Activated CD4-positive, alpha-beta T cell treated with anti-CD3 and anti-CD28 coated beads, Interleukin-2, amount 10 ng/mL, durations not matched to agents 7 days and 5 days (primary cell): ENCODE measurements around the gene KLHDC4. TPM values are rescaled to one million over a fixed set of nuclear protein-coding genes. Genes with fewer than 3 reads are reported as not detected.

Experiments
- CTCF ChIA-PET: fragments of 350-600 bp; sonication (Branson Sonifier 250); formaldehyde crosslinking; loops from one replicate; lab custom pipeline; 2021; ENCODE audit warnings: antibody characterized with exemption; lab: Charles Lee
- POLR2A ChIA-PET: fragments of 350-600 bp; sonication (Branson Sonifier 250); formaldehyde crosslinking; loops from one replicate; lab custom pipeline; 2021; ENCODE audit warnings: antibody characterized with exemption; lab: Charles Lee
- DNase-seq: peaks from one replicate; pipeline ENCODE4 v3.0.0-alpha.2; 2020
- H3K27ac Mint-ChIP-seq: one replicate; pipeline ENCODE4 v1.8.0; 2021; ENCODE audit warnings: mild to moderate bottlenecking, moderate library complexity, mixed read lengths
- H3K27me3 Mint-ChIP-seq: one replicate; pipeline ENCODE4 v1.8.0; 2021; ENCODE audit warnings: mixed read lengths
- H3K36me3 Mint-ChIP-seq: one replicate; pipeline ENCODE4 v1.8.0; 2021; ENCODE audit warnings: low read depth, mixed read lengths
- H3K4me1 Mint-ChIP-seq: one replicate; pipeline ENCODE4 v1.8.0; 2021; ENCODE audit warnings: mixed read lengths
- H3K4me3 Mint-ChIP-seq: one replicate; pipeline ENCODE4 v1.8.0; 2021; ENCODE audit warnings: mild to moderate bottlenecking, moderate library complexity, mixed read lengths
- H3K9me3 Mint-ChIP-seq: one replicate; pipeline ENCODE4 v1.8.0; 2021; ENCODE audit warnings: mixed read lengths
- total RNA-seq, 2 experiments: library from RNA; stranded (reverse); gene quantifications; one replicate each; pipeline ENCODE4 v1.2.3, GENCODE V29; 2021

KLHDC4 gene
- total RNA-seq, 2 experiments from 2014 or later, result 83.2 to 102 TPM

DNA sequence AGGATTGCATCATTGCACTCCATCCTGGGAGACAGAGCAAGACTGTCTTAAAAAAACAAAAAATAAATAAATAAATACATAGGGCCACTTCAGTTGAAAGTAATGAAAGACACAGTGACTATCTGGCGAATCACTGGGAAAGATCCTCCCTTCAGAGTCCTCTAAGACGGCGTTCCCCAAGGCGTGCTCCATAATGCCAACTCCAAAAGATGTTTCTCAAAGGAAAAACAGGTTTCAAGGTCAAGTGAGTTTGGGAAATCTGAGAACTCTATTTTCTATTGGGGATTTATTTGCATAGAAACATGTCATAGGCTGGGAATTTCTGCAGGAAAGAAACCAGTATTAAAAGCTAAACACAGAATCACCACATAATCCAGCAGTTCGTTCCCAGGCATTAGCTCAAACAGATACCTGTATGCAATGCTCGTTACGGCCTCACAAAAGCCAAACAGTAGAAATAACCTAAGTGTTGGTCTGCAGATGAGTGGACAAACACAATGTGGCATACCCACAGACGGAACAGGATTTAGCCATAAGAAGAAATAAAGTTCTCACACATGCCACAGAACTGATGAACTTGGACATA, 7.9 kb downstream of the KLHDC4 start:
- H3K36me3 Mint-ChIP-seq, result peaks cover 55% of the 10 kb centered on the region
- H3K4me3 Mint-ChIP-seq, result no peak overlapping the region
- no peak overlapping the region for H3K27ac Mint-ChIP-seq
- H3K9me3 Mint-ChIP-seq, result no peaks in the 10 kb centered on the region
- CTCF ChIA-PET, result interaction anchor here (0.6 to 2.0 kb wide), 4 partner anchors 11 to 136 kb away, joined by 3 to 5 read pairs (median 4); no protein-coding TSS in a partner anchor
- POLR2A ChIA-PET, result no interaction called here
- DNase-seq, result no peak
- H3K4me1 Mint-ChIP-seq, result peaks cover 14% of the 10 kb centered on the region
- no peaks in the 10 kb centered on the region for H3K27me3 Mint-ChIP-seq

DNA sequence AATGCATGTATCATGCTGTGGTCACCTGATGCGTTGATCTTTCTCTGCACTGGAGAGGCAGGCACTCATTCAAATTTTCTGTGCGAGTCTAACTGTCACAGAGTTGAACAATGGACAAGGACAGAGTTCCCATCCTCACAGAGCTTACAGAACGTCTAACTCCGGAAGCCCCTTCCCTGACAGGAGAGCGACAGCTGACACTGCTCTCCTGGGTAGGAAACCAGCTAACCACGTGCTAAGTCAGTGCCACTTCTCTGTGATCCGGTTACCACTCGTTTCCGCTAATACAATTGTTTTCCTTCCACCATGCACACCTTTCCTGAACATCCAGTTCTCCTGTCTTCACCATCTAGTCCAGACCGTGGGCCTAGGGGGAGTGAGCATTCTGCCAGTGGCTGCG, 11.3 kb downstream of the KLHDC4 start:
- Mint-ChIP-seq H3K9me3 (no peaks in the 10 kb centered on the region), H3K27me3 (no peaks in the 10 kb centered on the region), H3K4me1 (no peaks in the 10 kb centered on the region), H3K27ac (no peak overlapping the region), H3K36me3 (peaks cover 56% of the 10 kb centered on the region), H3K4me3 (no peak overlapping the region)
- POLR2A ChIA-PET, result no interaction called here
- CTCF ChIA-PET, result interaction anchor here (1.6 kb wide), 1 partner anchor 10 kb away, joined by 4 read pairs; no protein-coding TSS in a partner anchor
- DNase-seq, result no peak

DNA sequence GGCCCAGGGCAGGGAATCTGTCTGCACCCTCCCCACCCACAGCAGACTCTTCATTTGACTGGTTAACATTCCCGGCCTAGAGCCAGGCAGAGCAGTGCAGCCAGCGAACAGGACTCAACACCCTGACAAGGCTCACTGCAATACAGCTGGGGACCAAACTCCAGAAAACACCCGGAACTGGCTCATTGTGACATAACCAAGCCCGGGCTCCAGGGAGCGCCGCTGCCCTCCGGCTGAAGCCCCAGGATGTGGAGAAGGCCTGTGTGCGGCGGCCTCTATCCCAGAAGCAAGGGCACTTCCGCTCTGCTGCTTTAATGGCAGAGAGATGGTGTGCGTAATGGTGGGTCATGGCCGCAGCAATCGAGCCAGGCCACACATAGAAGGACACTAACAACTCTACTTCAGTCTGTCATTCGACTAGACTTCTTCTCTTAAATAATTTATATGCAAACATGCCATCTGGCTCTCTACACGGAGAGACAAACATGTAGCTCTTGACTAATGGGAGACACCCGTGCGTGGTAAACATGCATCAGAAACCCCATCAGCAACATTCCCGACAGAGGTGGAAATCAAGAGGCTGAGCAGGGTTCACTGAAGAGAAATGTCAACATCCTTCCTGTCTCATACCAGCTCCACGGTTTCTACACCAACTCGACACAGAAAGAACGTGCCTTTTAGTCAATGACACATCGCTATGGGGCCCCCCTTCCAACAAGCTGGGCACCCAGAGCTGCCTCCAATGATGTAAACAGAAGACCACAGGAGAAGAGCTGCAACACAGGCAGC, 18.0 kb downstream of the KLHDC4 start:
- Mint-ChIP-seq H3K36me3 (peaks cover 52% of the 10 kb centered on the region), H3K4me3 (no peak overlapping the region), H3K4me1 (peaks cover 1% of the 10 kb centered on the region), H3K9me3 (no peaks in the 10 kb centered on the region), H3K27ac (no peak overlapping the region), H3K27me3 (no peaks in the 10 kb centered on the region)
- DNase-seq, result no peak
- POLR2A ChIA-PET, result no interaction called here
- CTCF ChIA-PET, result interaction anchor here (1.2 to 1.4 kb wide), 3 partner anchors 10 to 45 kb away, joined by 3 read pairs; no protein-coding TSS in a partner anchor

DNA sequence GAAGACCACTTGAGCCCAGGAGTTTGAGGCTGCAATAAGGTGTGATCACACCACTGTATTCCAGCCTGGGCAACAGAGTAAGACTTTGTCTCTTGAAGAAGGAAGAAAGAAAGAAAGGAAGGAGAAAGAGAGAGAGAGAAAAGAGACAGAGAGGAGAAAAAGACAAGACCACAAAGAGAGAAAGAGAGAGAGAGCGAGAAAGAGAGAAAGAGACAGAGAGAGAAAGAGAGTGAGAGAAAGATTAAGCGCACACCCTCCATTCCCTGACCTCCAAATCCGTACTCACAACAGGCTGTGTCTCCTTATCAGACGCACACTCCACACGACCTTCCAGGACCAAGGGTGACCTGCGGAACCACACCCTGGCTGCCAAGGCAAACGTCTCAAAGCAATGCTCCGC, 19.6 kb downstream of the KLHDC4 start:
- Mint-ChIP-seq H3K36me3 (peaks cover 51% of the 10 kb centered on the region), H3K4me1 (peaks cover 5% of the 10 kb centered on the region), H3K9me3 (no peaks in the 10 kb centered on the region), H3K4me3 (no peak overlapping the region), H3K27me3 (no peaks in the 10 kb centered on the region), H3K27ac (peak overlapping the region; percentile 42)
- ChIA-PET POLR2A (no interaction called here), CTCF (interaction anchor here (1.4 kb wide), 2 partner anchors 36 to 125 kb away, joined by 3 to 4 read pairs; no protein-coding TSS in a partner anchor)
- no peak for DNase-seq

DNA sequence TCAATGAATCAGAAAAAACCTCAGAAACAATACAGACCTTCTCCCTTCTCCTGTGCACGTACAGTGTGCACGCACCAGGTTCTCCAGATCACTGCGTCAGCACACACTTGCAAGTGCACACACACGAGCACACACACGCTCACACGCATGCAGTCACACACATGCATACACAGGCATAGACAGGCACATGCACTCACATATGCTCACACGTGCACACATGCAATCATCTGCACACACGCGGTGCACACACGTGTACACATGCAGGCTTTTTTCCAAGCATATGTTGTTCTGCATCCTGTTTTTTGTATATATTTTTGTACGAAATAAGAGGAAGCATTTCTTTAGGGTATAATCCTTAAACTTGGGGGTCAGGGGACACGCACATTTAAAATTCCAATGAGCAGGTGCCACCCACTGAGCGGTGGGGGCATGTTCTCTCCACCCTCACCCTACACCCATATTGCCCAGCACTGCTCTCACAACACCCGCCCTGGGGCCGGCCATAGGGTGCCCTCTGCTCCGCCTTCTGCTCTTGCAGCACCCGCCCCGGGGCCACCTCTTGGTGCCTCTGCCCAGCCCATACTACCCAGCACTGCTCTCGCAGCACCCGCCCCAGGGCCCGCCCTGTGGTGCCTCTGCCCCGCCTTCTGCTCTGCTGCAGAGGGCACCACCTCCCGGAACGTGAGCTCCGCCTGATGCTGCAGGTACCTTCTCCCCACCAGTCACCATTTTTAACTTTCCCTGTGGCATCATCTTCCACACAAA, 20.9 kb downstream of the KLHDC4 start:
- Mint-ChIP-seq H3K36me3 (peaks cover 48% of the 10 kb centered on the region), H3K9me3 (no peaks in the 10 kb centered on the region), H3K4me3 (no peak overlapping the region), H3K27me3 (no peaks in the 10 kb centered on the region), H3K27ac (no peak overlapping the region), H3K4me1 (peaks cover 8% of the 10 kb centered on the region)
- no peak for DNase-seq
- ChIA-PET POLR2A (no interaction called here), CTCF (interaction anchor here (0.6 to 1.4 kb wide), 5 partner anchors 8 to 381 kb away, joined by 3 to 5 read pairs (median 4); no protein-coding TSS in a partner anchor)

DNA sequence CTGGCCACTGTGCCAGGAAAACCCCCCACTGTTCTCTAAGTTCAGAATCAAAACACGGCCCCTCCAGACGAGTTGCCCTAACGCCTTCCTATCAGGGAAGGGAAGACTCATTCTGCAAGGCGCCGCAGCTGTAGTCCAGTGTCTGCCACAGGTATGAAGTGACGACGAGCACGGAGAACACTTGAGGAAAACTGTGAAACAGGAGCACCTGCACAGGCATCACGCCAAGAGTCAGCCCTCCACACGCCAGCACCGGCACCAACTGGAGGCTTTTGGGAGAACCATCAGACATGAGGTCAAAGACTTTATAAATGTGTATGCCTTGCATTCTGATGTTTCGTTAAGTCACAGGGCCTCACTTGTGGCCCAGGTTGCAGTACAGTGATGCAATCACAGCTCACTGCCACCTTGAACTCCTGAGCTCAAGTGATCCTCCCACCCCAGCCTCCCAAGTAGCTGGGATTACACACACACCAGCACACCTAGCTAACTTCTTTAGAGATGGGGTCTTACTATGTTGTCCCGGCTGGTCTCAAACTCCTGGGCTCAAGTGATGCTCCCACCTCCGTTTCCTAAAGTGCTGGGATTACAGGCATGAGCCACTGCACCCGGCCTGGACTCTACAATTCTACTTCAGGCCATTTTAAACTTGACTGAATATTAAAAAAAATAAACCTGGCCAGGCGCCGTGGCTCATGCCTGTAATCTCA, 22.9 kb downstream of the KLHDC4 start:
- peaks cover 8% of the 10 kb centered on the region for H3K4me1 Mint-ChIP-seq
- no peak overlapping the region for H3K4me3 Mint-ChIP-seq
- H3K27me3 Mint-ChIP-seq, result no peaks in the 10 kb centered on the region
- no peaks in the 10 kb centered on the region for H3K9me3 Mint-ChIP-seq
- H3K27ac Mint-ChIP-seq, result no peak overlapping the region
- H3K36me3 Mint-ChIP-seq, result peaks cover 34% of the 10 kb centered on the region
- DNase-seq, result no peak
- CTCF ChIA-PET, result no interaction called here
- POLR2A ChIA-PET, result no interaction called here

DNA sequence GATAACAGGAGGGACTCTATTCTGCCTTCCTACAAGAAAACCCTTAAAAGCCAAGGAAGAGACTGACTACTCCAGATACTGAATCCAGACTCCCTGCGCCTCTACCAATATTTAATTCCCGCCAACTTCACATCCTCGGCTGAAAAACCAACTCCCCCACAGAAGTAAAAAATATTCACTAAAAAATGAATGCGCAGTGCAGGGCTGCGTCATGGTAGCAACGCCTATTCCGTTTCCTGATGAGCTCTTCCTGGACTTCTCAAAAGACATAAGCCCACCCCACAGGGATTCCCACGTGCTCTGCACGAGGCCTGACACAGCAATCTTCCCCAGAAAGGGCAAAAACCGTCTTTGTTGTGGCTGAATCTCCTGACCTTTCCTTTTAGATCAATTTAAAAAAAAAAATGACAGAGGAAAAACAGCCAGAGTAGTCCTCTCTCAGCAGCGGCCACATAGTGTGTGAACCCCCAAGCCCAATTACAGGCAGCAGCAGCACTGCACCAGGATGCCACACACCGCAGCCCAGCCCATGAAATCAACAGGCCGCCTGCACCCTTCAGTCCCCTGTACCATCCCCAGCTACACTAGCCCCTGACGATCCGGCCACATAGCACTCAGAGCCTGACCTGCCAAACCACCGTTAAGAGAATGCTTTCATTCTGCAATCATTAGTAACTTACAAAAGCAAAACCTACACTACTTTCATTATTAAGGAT, 23.9 kb downstream of the KLHDC4 start:
- no peaks in the 10 kb centered on the region for H3K9me3 Mint-ChIP-seq
- no peaks in the 10 kb centered on the region for H3K27me3 Mint-ChIP-seq
- H3K4me3 Mint-ChIP-seq, result no peak overlapping the region
- DNase-seq, result no peak
- H3K27ac Mint-ChIP-seq, result no peak overlapping the region
- H3K4me1 Mint-ChIP-seq, result peaks cover 8% of the 10 kb centered on the region
- peaks cover 29% of the 10 kb centered on the region for H3K36me3 Mint-ChIP-seq
- ChIA-PET POLR2A (no interaction called here), CTCF (interaction anchor here (0.5 to 2.3 kb wide), 2 partner anchors 10 to 802 kb away, joined by 3 to 5 read pairs; no protein-coding TSS in a partner anchor)

DNA sequence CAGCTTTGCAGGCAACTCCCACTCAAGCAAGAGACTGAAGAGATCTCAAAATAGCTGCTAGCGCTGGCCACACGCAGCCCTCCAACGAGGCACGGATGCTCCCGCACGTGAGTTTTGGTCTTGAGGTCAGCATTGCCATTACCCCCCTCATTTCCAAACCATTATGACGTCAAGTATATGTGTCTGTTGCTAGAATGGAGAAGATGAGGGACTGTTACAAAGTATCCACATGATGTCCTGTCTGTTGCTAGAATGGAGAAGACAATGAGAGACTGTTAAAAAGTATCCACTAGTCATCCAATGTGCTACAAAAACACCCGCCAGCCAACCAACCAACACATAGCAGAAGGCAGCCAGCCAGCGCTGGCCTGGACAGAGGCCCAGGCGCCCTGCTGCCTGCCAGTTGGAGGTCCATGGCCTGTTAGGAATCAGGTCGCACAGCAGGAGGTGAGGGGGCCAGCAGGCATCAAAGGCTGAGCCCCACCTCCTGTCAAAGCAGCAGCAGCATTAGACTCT, 24.8 kb downstream of the KLHDC4 start:
- H3K27ac Mint-ChIP-seq, result no peak overlapping the region
- H3K4me1 Mint-ChIP-seq, result peaks cover 7% of the 10 kb centered on the region
- H3K27me3 Mint-ChIP-seq, result no peaks in the 10 kb centered on the region
- ChIA-PET POLR2A (no interaction called here), CTCF (interaction anchor here (2.3 kb wide), 1 partner anchor 9 kb away, joined by 5 read pairs; no protein-coding TSS in a partner anchor)
- no peak overlapping the region for H3K4me3 Mint-ChIP-seq
- no peak for DNase-seq
- H3K36me3 Mint-ChIP-seq, result peaks cover 25% of the 10 kb centered on the region
- no peaks in the 10 kb centered on the region for H3K9me3 Mint-ChIP-seq

DNA sequence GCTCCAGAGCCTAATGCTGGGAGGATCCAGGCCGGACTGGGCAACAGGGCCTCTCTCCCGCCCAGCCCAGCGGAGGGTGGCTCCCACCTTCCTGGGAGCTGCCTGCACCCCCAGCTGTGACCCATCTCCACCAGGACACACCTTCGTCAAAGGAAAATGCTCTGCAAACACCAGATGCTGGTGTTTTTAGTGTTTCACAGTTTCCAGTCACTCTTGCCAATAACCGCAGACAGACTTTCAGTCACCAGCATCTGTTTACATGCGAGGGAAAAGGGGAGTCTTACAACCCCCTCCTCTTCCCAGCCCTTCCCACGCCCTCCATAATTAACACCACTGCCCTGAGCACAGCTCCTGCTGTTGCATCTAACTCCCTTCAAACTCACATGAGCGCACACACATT, 25.3 kb downstream of the KLHDC4 start:
- H3K9me3 Mint-ChIP-seq, result no peaks in the 10 kb centered on the region
- peaks cover 7% of the 10 kb centered on the region for H3K4me1 Mint-ChIP-seq
- DNase-seq, result no peak
- ChIA-PET POLR2A (no interaction called here), CTCF (interaction anchor here (2.3 kb wide), 1 partner anchor 9 kb away, joined by 5 read pairs; no protein-coding TSS in a partner anchor)
- no peaks in the 10 kb centered on the region for H3K27me3 Mint-ChIP-seq
- H3K27ac Mint-ChIP-seq, result no peak overlapping the region
- peaks cover 27% of the 10 kb centered on the region for H3K36me3 Mint-ChIP-seq
- no peak overlapping the region for H3K4me3 Mint-ChIP-seq

DNA sequence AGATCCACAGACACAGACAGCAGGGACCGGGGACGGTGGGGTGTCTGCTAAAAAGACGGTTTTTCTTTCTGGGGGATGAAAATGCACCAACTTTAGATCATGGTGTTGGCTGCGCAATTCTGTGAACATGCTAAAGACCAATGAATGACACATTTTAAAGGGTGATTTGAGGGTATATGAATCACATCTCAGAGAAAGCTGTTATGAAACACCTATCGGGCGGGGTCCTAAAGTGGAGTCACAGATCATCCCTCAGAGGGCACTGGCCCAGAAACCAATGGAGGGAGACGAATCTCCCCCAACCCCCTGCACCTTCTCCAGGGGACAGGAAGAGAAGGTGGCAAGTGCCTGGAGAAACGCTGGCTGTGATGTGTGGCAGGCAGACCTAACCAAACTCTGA, 26.0 kb downstream of the KLHDC4 start:
- H3K9me3 Mint-ChIP-seq, result no peaks in the 10 kb centered on the region
- H3K27me3 Mint-ChIP-seq, result no peaks in the 10 kb centered on the region
- ChIA-PET CTCF (interaction anchor here (2.3 kb wide), 1 partner anchor 8 kb away, joined by 5 read pairs; no protein-coding TSS in a partner anchor), POLR2A (no interaction called here)
- H3K4me1 Mint-ChIP-seq, result peaks cover 9% of the 10 kb centered on the region
- no peak overlapping the region for H3K27ac Mint-ChIP-seq
- no peak for DNase-seq
- H3K4me3 Mint-ChIP-seq, result no peak overlapping the region
- peaks cover 23% of the 10 kb centered on the region for H3K36me3 Mint-ChIP-seq

DNA sequence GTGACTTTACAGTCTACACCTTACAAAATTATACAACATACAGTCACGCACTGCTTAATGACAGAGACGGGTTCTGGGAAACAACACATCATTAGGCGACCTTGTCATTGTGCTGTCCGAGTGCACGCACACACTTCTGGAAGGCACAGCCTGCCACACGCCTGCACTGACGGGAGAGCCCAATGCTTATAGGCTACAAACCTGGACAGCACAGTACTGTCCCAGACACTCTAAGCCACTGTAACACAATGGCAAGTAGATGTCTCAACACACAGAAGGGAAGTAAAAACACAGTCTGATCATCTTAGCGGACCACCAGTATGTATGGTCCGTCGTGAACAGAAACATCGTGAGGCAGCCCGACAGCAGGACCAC, 29.8 kb downstream of the KLHDC4 start:
- H3K36me3 Mint-ChIP-seq, result peaks cover 27% of the 10 kb centered on the region
- H3K4me1 Mint-ChIP-seq, result peaks cover 20% of the 10 kb centered on the region
- CTCF ChIA-PET, result interaction anchor here (0.5 kb wide), 1 partner anchor 22 kb away, joined by 3 read pairs; no protein-coding TSS in a partner anchor

More for the DNA sequence above, 29.8 kb downstream of the KLHDC4 start:
- POLR2A ChIA-PET, result no interaction called here
- Mint-ChIP-seq H3K27ac (no peak overlapping the region), H3K4me3 (no peak overlapping the region), H3K9me3 (no peaks in the 10 kb centered on the region), H3K27me3 (no peaks in the 10 kb centered on the region)
- no peak for DNase-seq
